ENCODE data around the gene VSNL1.

- TF ChIP-seq CTCF (conservative IDR thresholded peaks at IDR 0.05; ENCODE audit: low read depth, low read length) (no peak), EZH2phosphoT487 (IDR thresholded peaks at IDR 0.05; ENCODE audit: borderline replicate concordance, low read length) (no peak)
Measured at GRCh38 chr2:17581831-17582230, 41.3 kb downstream of the VSNL1 start.
